HG02981 (cell line): Measurements from ENCODE around the gene CIT.
A peak's percentile ranks its signal among the peaks of the same experiment; 100 is the strongest.
"Not testable (repeated sequence)": the region's sequence is repeated elsewhere in the genome, so short reads cannot be mapped to it uniquely, and the experiment has no call there.

ENCODE experiments used
- ATAC-seq: cut with Tn5 transposase; IDR thresholded peaks from one replicate; pipeline ENCODE4 v1.9.1; 2021; ENCODE audit warnings: mild to moderate bottlenecking, moderate library complexity; ENCODE audit not compliant: unreplicated experiment

CIT gene, protein sequence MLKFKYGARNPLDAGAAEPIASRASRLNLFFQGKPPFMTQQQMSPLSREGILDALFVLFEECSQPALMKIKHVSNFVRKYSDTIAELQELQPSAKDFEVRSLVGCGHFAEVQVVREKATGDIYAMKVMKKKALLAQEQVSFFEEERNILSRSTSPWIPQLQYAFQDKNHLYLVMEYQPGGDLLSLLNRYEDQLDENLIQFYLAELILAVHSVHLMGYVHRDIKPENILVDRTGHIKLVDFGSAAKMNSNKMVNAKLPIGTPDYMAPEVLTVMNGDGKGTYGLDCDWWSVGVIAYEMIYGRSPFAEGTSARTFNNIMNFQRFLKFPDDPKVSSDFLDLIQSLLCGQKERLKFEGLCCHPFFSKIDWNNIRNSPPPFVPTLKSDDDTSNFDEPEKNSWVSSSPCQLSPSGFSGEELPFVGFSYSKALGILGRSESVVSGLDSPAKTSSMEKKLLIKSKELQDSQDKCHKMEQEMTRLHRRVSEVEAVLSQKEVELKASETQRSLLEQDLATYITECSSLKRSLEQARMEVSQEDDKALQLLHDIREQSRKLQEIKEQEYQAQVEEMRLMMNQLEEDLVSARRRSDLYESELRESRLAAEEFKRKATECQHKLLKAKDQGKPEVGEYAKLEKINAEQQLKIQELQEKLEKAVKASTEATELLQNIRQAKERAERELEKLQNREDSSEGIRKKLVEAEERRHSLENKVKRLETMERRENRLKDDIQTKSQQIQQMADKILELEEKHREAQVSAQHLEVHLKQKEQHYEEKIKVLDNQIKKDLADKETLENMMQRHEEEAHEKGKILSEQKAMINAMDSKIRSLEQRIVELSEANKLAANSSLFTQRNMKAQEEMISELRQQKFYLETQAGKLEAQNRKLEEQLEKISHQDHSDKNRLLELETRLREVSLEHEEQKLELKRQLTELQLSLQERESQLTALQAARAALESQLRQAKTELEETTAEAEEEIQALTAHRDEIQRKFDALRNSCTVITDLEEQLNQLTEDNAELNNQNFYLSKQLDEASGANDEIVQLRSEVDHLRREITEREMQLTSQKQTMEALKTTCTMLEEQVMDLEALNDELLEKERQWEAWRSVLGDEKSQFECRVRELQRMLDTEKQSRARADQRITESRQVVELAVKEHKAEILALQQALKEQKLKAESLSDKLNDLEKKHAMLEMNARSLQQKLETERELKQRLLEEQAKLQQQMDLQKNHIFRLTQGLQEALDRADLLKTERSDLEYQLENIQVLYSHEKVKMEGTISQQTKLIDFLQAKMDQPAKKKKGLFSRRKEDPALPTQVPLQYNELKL (N-terminal part only)

DNA sequence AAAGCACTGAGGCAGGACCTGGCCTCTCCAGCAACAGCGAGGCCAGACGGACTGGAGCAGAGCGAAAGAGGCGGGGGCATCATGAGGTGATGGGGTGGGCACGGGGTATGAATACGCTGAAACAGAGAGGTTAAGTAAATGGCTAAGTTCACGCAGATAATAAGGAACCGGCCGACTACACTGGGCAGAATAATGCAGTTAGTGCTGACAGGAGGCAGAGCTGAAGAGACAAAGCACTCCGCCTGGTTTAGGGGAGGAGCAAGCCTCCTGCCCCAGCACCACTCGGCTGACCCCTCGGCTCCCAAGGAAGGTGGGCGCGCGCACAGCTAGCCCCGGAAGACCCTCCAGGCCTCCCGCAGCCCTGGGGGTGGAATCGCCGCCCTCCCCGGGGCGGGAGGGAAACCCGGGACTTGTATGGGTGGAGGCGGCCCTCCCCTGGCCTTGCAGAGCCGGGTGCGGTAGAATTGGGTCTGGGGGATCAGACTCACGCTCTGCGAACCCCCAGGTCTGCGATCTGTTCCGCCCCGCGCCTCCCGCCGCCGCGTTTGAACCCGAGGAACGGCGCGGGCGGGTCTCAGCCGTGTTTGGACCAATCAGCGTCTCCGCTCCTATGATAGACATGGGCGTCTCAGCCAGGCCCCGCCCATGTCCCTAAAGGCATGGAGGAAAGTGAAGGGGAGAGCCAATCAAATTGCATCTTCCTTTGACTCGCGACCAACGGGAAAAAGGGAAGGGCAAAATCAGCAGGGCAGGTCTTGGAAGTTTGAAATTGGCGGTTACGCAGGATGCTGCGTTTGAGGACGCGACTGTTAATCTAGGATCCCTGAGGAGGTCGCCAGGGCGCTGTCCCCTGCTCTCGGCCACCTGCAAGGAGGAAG, at the start of gene CIT:
Gene CIT (minus strand): TSS at position 560 of the 878 bp plus-strand sequence. CDS start 1,152 bp downstream, outside the sequence.
- peak; percentile 99 for ATAC-seq

DNA sequence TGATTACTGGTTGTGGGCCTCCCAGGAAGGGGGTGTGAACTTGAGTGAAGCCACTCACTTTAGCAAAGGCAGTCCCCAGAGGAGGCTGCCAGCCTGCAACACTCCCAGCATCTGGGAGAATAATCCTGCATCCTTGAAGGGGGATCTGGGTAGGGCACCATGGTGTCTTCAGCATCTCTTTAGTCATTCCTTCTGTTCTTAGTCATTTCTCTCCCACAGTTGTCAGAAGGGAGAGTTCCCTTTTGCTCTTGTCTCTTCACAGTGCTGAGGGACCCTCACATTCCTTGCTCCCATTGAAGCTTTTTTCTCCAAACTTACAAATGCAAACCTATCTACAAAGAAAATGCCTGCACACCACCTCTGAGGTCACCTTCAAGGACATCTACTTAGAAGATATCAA, 48.1 kb upstream of the CIT start:
- ATAC-seq: no peak

DNA sequence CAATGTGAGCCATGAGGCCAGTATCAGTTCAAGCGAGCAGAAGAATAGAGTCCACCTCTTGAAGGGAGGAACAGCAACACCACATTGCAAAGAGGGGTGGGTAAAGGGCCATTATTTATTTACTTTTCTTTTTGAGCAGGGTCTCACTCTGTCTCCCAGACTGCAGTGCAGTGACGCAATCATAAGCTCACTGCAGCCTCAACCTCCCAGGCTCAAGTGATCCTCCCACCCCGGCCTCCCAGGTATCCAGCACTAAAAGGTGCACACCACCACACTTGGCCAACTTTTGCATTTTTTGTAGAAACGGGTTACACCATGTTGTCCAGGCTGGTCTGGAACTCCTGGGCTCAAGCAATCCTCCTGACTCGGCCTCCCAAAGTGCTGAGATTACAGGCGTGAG, 42.9 kb upstream of the CIT start:
- no peak for ATAC-seq

DNA sequence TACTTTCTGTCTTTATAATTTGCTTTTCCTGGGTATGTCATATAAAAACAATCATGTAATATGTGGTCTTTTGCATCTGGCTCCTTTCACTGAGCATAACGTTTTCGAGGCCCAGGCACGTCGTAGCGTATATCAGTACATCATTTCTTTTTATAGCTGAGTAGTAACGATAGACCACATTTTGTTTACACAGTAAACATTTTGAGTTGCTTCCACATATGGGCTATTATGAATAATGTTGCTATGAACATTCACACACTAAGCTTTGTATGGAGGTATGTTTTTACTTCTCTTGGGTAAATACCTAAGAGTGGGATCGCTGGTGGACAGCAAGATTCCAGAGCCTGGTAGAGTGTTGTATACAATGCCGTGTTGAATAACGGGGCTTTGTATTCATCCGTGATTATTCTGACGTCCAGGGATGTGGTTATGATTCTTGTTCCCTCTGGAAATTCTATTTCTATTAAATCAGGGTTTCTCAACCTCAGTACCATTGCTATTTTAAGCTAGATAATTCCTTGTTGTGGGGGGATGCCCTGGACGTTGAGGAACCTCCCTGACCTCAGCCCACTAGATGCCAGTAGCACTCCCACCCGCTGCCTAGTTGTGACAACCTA, 38.9 kb upstream of the CIT start:
- ATAC-seq: no peak

DNA sequence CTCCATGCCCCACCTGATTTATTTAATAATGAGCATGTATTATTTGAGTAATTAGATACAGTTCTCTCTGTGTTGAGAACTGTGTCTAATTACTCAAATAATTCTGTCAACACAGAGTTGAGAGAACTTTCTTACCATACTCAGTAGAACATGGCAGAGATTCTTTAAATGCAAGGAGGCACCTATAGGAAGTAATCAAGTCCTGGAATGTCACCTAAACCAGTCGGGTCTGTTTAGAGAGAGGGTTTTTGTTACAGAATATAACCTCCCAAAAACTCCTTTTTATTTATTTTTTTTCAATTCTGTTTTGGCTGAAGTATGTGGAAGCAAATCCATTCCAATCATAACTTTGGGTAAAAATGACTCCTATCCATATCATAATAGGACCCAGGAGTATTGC, 37.5 kb upstream of the CIT start:
- ATAC-seq: no peak

DNA sequence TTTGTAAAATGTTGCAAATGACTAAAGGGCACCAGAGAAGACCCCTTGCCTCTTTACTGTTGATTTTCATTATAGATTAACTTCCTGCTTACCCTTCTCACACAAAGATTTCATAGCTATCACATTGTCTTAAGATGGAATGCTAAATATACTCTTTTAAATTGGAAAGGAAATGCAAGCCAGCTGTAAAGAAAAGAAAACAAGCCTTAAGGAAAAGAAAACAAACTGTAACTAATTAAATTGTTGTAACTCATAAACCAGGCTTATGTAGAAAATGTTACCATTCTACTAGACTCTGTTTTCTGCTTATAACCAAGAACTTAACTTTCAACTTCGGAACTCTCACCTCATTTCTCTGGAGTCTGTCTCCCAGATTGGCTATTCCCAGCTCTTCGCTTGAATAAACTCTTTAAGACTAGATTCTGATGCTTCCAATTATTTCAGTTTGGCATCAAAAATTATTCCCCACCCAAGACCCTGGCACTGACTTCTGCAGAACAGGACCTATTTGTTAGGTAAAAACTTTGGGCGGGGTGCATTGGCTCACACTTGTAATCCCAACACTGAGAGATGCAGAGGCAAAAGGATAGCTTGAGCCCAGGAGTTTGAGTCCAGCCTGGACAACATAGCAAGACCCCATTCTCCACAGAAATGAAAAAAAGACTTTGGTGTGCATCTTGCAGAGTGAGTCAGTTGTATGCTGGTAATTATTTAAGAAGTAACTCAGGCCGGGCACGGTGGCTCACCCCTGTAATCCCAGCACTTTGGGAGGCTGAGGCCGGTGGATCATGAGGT, 36.6 kb upstream of the CIT start:
- ATAC-seq: no peak

DNA sequence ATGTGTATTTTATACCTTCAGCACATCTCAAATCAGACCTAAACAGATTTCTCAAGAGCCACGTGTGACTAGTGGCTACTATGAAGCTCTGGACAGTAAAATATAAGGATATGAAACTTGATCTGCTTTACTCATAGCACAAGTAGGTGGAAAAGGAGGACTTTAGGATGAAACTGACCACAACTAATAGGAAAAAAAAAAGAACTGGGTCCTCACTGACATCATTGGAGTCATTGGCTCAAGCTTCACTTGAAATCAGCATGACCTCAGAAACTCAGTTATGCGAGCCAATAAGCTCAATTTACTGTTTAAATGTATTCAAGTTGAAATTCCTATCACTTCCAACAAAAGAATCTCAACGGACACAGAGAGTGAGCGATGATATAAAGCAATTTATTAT, 34.1 kb upstream of the CIT start:
- no peak for ATAC-seq

DNA sequence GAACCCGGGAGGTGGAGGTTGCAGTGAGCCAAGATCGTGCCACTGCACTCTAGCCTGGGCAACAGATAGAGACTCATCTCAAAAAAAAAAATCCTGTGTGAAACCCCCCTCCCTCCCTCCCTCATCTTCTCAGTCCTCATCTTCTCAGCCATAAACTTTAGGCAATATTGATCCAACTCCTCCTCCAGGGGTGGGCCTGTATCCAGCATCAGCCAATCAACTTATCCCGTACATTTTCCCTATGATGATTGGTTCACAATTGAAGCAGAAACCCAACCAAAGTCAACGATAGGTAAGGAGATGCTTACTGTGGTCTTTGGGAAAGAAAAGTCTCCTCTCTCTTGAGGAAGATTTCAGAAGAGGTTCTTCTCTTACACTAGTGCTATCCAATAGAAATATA, 33.5 kb upstream of the CIT start:
- ATAC-seq: no peak

DNA sequence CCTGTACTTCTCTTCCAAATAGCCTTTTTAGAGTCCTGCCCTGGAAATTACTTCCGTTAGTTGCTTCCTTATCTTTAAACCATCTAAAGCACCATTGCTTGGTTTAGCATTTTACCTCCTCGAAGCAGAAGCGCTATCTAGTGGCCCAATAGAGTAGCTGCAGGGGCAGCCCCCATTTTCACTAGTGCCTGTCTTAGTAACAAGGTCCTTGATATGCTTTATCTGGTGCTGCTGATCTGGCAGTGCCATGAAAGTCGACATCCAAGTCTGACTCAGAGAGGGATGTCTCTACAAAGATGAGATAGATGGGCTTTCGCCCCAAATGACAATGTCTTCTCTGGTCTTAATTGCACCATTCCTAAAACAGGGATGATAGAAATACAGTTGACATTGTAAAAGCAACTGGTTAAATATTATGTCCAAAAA, 25.0 kb upstream of the CIT start:
- ATAC-seq: peak; percentile 80

DNA sequence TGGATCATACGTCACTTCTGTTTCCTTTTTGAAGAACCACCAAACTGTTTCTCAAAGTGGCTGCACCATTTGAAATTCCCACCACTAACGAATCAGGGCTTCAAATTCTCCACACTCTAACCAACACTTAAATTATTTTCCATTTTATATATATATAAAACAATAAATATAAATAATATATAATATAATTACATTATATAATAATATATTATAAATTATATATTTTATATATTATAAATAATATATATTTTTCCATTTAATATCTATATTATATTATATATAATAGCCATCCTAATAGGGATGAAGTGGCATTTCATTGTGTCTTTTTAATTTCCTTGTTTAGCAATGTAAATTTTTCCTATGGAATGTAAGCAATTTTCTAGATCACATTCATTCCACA, 24.6 kb upstream of the CIT start:
- no peak for ATAC-seq

DNA sequence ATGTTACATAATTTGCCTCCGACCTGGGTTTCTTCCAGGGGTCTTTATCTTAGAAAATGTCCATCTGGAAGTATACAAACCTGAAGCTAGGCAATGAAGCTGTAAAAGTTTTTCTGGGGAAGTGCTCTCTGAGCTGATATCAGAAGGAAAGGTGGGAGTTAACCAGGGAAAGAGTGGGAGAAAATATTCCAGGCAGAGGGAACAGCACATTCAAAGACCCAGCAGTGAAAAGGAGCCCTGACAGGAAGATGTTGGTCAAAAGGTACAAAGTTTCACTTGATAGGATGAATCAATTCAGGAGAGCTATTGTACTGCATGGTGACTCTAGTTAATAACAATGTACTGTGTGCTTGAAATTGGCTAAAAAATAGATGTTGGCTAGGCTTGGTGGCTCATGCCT, 17.8 kb upstream of the CIT start:
- no peak for ATAC-seq

DNA sequence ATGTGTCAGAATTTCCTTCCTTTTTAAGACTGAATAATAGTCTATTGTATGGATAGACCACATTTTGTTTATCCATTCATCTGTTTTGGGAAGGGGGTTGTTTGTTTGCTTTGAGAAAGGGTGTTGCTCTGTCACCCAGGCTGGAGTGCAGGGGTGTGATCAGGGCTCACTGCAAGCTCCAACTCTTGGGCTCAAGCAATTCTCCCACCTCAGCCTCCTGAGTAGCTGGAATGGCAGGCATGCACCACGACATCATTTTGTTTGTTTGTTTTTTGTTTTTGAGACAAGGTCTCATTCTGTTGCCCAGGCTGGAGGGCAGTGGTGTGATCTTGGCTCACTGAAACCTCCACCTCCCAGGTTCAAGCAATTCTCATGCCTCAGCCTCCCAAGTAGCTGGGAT, 15.5 kb upstream of the CIT start:
- ATAC-seq: not testable (repeated sequence)

DNA sequence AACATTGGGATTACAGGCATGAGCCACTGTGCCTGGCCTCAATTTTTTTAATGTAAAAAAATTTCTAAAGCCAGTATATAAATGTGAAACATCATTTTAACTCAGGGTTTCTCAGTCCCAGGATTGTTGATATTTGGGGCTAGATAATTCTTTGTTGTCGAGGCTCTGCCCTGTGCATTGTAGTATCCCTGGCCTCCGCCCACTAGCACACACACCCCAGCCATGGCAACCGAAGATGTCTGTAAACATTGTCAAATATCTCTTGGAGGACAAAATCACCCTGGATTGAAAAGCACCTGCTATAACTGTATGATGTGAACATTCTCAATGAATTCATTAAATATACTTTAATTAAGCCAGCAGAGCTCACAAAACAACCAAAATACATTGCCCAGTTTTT, 8.4 kb upstream of the CIT start:
- ATAC-seq: no peak

DNA sequence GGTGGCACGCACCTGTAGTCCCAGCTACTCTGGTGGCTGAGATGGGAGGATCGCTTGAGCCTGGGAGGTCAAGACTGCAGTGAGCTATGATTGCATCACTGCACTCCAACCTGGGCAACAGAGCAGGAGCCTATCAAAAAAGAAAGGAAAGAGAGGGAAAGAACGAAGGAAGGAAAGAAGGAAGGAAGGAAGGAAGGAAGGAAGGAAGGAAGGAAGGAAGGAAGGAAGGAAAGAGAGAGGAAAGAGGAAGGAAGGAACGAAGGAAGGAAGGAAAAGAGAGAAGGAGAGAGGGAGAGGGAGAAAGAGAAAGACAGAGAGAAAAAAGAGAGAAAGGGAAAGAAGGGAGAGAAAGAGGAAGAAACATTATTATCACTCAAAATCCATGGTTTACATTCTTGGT, 6.7 kb upstream of the CIT start:
- not testable (repeated sequence) for ATAC-seq

DNA sequence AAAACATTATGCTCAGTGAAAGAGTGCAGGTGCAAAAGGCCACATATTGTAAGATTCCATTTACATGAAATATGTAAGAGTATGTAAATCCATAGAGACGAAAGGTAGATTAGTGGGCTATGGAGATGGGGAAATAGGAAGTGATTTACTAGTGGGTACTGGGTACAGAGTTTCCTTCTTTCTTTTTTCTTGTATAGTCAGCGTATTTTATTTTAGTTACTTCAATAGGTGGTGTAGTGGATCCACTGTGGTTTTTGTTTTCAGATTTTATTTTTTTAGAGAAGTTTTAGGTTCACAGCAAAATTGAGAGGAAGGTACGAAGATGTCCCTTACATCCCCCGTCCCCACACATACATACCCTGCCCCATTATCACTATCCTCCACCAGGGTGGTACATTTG, 6.1 kb upstream of the CIT start:
- ATAC-seq: no peak

DNA sequence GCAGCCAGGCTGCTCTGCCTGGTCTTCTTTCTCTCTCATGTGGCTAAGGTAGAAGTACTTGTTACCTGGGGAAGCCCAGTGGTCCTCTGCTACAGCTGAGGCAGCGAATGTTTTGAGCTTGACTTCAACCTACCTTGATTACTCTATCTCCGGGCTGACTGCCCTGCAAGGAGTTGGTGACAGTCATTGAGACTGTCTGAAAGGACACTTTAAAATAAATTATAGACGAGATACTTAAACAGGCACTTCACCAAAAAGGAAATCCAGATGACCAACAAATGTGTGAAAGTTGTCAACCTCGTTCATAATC, 474 bp upstream of the CIT start:
- ATAC-seq: no peak

DNA sequence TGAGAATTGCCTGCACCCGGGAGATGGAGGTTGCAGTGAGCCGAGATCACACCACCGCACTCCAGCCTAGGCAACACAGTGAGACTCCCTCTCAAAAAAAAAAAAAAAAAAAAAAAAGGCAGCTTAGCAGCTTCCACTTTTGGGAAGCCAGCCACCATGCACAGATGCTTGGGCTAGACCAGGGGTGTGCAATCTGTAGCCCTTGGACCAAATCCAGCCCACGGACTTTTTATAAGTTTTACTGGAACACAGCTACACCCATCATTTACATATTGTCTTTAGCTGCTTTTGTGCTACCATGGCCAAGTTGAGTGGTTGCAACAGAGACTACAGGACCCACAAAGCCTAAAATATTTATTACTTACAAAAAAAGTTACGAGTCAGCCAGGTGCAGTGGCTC, 6.7 kb downstream of the CIT start:
- no peak for ATAC-seq

DNA sequence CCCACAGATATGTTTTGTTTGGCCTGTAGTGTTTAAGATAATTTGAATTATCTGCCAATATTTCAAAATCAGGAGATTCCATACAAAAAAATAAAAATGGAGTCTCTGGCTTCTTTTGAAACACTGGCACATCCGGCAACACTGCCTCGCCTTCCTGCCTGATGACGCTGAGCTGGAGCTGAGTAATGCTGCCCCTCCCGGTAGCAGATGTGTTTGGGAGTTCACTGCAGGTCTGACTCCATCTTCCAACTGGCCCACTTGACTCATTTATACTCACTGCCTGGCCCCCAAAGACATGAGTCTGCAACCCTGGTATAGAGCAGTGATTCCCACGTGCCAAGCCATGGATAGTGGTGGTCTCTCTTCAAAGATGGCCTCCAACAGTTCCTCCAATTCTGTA, 7.4 kb downstream of the CIT start:
- no peak for ATAC-seq

DNA sequence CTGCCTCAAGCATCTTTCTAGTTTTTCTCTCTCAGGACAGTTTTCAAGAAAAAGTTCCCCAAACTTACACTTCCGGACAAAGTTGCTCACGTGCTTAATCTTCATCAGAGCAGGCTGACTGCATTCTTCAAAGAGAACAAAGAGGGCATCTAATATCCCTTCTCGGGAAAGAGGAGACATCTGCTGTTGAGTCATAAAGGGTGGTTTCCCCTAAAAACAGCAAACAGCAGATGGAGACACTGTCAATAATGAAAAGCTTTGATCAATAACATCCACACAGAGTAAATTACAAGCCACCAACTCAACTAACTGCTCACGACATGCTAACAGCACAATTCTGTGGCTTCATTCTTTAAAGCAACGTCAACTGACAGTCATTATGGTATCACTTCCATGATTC, 8.1 kb downstream of the CIT start:
- no peak for ATAC-seq
